ENCODE data around the gene C1orf232.

The C1orf232 gene

GRCh38 chr1:26177182-26177684, 8.5 kb upstream of the C1orf232 start, which contains the start of gene CNKSR1:
Gene CNKSR1 (plus strand): TSS chr1:26177491. CDS start chr1:26177548, 57 bp downstream.
- no peak for DNase-seq

DNA sequence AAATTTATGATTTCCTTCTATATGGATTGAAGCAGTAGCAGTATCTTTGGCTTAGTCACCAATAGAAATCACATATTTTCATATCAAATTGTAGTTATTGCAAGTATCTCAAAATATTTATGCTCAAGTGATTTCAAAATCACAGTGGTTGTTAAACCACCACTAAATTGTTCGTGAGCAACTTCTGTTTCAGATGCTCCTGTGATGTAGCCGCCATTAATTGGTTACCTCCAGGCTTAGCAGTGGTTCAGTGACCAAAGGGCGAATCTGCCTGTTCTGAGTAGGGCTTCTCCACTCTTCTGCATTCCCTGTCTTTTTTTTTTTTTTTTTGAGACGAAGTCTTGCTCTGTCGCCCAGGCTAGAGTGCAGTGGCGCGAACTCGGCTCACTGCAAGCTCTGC, 6.6 kb upstream of the C1orf232 start:
- DNase-seq = no peak

GRCh38 chr1:26171084-26172072, 2.6 kb upstream of the C1orf232 start, which contains the start of gene ZNF593OS:
Gene ZNF593OS (minus strand): TSS chr1:26171832. CDS start chr1:26171661, 171 bp downstream.
- no peak for DNase-seq

GRCh38 chr1:26170472-26170821, 1.7 kb upstream of the C1orf232 start:
- no peak for DNase-seq

DNA sequence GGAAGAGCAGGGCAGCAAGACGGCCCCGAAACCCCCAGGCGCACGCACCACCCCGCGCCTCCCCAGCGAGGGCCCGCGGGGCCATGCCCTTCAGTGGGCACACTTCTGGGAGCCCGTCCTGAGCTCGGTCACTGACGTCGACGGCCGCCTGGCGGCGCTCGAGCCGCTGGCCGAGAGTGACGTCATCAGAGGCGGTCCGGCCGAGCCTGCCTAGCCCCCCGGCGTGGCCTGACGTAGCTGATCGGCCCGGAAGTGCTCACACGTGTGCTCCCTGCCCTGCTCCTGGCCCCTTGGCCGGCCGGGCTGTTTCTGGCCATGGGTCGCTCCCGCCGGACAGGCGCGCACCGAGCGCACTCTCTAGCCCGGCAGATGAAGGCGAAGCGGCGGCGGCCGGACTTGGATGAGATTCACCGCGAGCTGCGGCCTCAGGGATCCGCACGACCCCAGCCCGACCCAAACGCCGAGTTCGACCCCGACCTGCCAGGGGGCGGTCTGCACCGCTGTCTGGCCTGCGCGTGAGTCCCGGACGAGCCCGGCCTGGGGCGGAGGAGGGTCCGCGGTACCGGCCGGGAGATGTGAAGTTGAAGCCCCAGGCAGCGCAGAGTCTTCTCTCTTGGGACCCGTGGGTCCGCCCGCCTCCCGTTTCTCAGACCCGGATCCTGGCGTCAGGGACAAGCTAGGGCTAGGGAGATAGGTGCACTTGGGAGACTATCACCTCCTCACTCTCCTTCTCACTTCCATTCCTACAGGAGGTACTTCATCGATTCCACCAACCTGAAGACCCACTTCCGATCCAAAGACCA, 1.1 kb upstream of the C1orf232 start, which contains the start of gene ZNF593:
ZNF593 (plus strand) TSS at position 240 of the 803 bp plus-strand sequence; CDS start at position 316, 76 bp downstream.
- DNase-seq = peak; percentile 95

DNA sequence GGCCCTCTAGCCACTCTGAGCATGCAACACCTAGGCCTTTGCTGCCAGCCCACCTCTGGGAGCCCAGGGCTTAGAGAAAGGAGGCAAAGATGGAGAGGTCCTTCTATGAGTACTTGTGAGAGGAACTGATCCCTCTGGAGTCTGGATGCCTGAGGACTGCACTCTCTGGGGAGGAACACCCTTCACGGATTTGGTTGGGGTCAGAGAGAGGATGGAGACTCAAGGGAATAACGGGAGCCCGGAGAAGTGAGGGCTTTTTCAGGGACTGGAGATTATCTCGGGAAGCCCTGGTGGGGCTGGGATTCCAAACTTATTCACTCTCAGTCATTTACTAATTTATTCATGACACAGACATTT, 413 bp upstream of the C1orf232 start:
- DNase-seq = no peak

- no peak for DNase-seq
Observed at GRCh38 chr1:26166719-26167281, 2.0 kb downstream of the C1orf232 start.

GRCh38 chr1:26164861-26165842, 3.6 kb downstream of the C1orf232 start:
- DNase-seq = no peak

DNA sequence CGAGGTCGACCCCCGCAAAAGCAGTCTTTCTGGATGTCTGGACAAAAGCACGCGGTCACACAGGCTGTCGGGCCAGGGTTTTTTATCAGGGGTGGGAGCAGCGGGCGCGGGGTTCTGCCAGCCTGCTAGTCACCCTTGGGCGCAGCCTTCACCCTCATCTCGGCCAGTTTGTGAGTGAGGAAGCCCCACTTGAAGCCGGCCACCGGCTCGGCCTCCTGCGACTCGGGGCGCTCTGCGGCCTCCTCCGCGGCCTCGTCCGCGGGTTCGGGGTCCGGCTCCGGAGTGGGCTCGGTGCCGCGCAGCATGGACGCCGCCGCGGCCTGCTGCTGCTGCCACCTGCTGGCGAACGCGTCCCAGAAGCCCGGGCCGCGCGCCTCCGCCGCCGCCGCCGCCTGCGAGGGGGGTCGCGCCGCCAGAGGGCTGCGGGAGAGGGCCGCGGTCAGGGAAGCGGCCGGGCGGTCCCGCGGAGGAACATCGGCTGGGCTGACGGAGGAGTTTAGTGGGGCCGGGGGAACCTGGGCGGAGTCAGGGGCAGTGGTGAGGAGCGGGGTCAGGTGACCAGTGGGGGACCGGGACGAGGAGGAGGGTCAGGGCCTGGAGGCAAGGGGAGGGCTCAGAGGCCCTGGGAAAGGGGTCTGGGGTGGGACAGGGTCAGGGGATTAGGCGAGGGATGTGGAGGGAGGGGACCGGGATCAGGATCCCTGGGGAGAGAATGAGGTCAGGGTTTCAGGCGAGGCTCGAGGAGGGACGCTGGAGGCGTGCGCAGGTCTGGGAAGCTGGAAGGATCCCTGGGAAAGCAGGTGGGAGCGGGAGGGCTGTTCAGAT, 4.5 kb downstream of the C1orf232 start:
- peak; percentile 55 for DNase-seq

DNA sequence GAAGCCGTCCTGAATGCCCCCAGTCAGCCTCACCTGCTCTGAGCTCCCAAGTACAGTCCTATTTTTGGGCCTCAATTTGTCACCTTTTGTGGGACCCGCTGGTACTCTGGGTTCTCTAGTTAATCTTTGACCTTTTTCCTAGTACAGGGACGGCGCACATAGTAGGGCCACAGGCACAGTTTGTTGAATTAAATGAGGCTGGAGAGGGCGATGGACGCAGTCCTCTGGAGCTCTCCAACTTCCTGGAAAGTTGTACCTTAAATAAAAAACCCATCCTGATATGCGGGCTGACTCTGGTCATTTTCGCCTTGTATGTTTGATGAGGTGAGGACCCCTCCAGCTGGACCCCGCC, 5.1 kb downstream of the C1orf232 start:
- DNase-seq = no peak

- no peak for DNase-seq
Observed at GRCh38 chr1:26162220-26162709, 6.5 kb downstream of the C1orf232 start.

- peak; percentile 45 for DNase-seq
Observed at GRCh38 chr1:26161415-26162219, 7.1 kb downstream of the C1orf232 start.

- no peak for DNase-seq
Observed at GRCh38 chr1:26160527-26161414, 8.0 kb downstream of the C1orf232 start.

GRCh38 chr1:26159743-26160039, 9.1 kb downstream of the C1orf232 start:
- DNase-seq = no peak

- no peak for DNase-seq
Observed at GRCh38 chr1:26158908-26159742, 9.6 kb downstream of the C1orf232 start, which contains the start of gene FAM110D. Gene FAM110D (plus strand): TSS chr1:26159079. CDS start chr1:26161292, 2,213 bp downstream.

DNA sequence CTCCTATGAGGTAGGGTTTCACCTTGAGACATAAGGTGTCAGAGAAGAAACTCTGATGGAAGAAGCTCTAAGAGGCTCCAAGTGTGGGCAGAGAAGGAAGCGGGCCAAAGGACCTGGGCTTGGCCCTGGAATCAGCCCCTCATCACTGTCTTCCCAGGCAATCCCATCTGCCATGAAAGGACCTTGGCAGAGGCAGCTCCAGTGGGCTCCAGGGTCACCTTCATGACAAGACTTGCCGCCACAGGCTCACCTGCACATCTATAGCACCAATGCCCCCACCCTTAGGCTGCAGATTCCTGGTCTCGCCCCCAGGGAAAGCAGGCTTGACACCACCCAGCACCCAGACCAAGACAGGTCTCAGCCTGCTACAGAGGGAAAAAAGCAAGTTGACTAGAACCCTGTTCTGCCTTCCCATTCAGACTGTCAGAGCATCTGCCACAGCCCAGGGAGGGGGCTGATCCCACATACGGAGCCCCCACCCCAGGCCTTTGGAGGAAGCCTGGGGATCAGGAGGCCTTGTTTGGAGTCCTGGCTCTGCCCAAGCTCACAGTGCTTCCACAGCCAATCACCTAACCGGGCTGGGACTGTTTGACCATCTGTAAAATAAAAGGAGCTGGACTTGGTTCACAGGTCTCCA, 10.4 kb downstream of the C1orf232 start:
- no peak for DNase-seq

Data from activated CD4-positive, alpha-beta T cell treated with anti-CD3 and anti-CD28 coated beads, Interleukin-2, Interleukin-6, amounts not matched to agents 100 ng/mL and 50 ng/mL, durations not matched to agents 16 hours and 8 hours (primary cell).